WTC11 (cell line): Measurements from ENCODE around the gene TLR5. TPM values are rescaled to one million over a fixed set of nuclear protein-coding genes. Genes with fewer than 3 reads are reported as not detected.

Source experiments
- ATAC-seq: fragments of 200-7000 bp; cut with Tn5 transposase; 2 replicates; pipeline ENCODE4 v1.10.0; 2021; ENCODE audit warnings: mild to moderate bottlenecking, moderate library complexity
- CTCF ChIA-PET: fragments of 300-600 bp; sonication (Branson Sonifier 250); formaldehyde crosslinking; loops from one replicate; lab custom pipeline; 2021; ENCODE audit warnings: antibody characterized with exemption; lab: Charles Lee
- POLR2A ChIA-PET: fragments of 350-600 bp; sonication (Branson Sonifier 250); formaldehyde crosslinking; loops from one replicate; lab custom pipeline; 2021; ENCODE audit warnings: antibody characterized with exemption; lab: Charles Lee
- DNase-seq: peaks from one replicate; pipeline ENCODE4 v3.0.0; 2021; ENCODE audit warnings: low spot score
- H3K27ac Mint-ChIP-seq: 2 replicates; pipeline ENCODE4 v1.8.0; 2021; ENCODE audit warnings: mixed read lengths
- H3K27me3 Mint-ChIP-seq: 2 replicates; pipeline ENCODE4 v1.8.0; 2021; ENCODE audit warnings: low read depth, mild to moderate bottlenecking, moderate library complexity, mixed read lengths
- H3K36me3 Mint-ChIP-seq: 2 replicates; pipeline ENCODE4 v1.8.0; 2021; ENCODE audit warnings: mixed read lengths
- H3K4me1 Mint-ChIP-seq: 2 replicates; pipeline ENCODE4 v1.8.0; 2022; ENCODE audit warnings: mixed read lengths
- H3K4me3 Mint-ChIP-seq: 2 replicates; pipeline ENCODE4 v1.8.0; 2021; ENCODE audit warnings: mild to moderate bottlenecking, moderate library complexity, mixed read lengths
- H3K9me3 Mint-ChIP-seq: 2 replicates; pipeline ENCODE4 v1.8.0; 2021; ENCODE audit warnings: mixed read lengths
- ATF1 ChIP-seq: sonication (generic); formaldehyde crosslinking; IDR thresholded peaks from 2 replicates; pipeline ENCODE4 v1.8.1; 2023; ENCODE audit warnings: mild to moderate bottlenecking, moderate library complexity, missing genetic modification reagents
- ATF6 ChIP-seq: sonication (generic); formaldehyde crosslinking; IDR thresholded peaks from 2 replicates; pipeline ENCODE4 v1.8.1; 2023; ENCODE audit warnings: mild to moderate bottlenecking, missing genetic modification reagents
- CREB1 ChIP-seq: sonication (generic); formaldehyde crosslinking; IDR thresholded peaks from 2 replicates; pipeline ENCODE4 v1.8.0; 2023; ENCODE audit warnings: mild to moderate bottlenecking, missing genetic modification reagents
- ETV6 ChIP-seq: sonication (generic); formaldehyde crosslinking; IDR thresholded peaks from 2 replicates; pipeline ENCODE4 v1.8.1; 2022; ENCODE audit warnings: mild to moderate bottlenecking, missing genetic modification reagents
- GRHL2 ChIP-seq: fragments of 250-450 bp; sonication (Bioruptor Pico); IDR thresholded peaks from 2 replicates; pipeline ENCODE4 v1.8.0; 2022; ENCODE audit warnings: mild to moderate bottlenecking, moderate library complexity; ENCODE audit not compliant: insufficient replicate concordance, severe bottlenecking
- GTF2I ChIP-seq: fragments of 250-450 bp; sonication (Bioruptor Pico); conservative IDR thresholded peaks from 2 replicates; pipeline ENCODE4 v1.4.0; 2021; ENCODE audit warnings: mild to moderate bottlenecking
- HMGA2 ChIP-seq: fragments of 250-450 bp; sonication (Bioruptor Pico); IDR thresholded peaks from 2 replicates; pipeline ENCODE4 v1.4.0; 2021; ENCODE audit warnings: mild to moderate bottlenecking, moderate library complexity
- MYBL2 ChIP-seq: sonication (generic); formaldehyde crosslinking; IDR thresholded peaks from 2 replicates; pipeline ENCODE4 v1.8.1; 2023; ENCODE audit warnings: mild to moderate bottlenecking, moderate library complexity, missing genetic modification reagents
- NR2C2 ChIP-seq: sonication (generic); formaldehyde crosslinking; IDR thresholded peaks from 2 replicates; pipeline ENCODE4 v1.8.0; 2022; ENCODE audit warnings: mild to moderate bottlenecking, missing genetic modification reagents
- OVOL2 ChIP-seq: fragments of 250-450 bp; sonication (Bioruptor Pico); IDR thresholded peaks from 2 replicates; pipeline ENCODE4 v1.9.0; 2021; ENCODE audit warnings: mild to moderate bottlenecking, borderline replicate concordance
- PRRX2 ChIP-seq: fragments of 250-450 bp; sonication (Bioruptor Pico); IDR thresholded peaks from 2 replicates; pipeline ENCODE4 v1.8.0; 2021; ENCODE audit warnings: mild to moderate bottlenecking
- SMAD3 ChIP-seq: sonication (generic); formaldehyde crosslinking; IDR thresholded peaks from 2 replicates; pipeline ENCODE4 v1.8.0; 2022; ENCODE audit warnings: missing genetic modification reagents, mild to moderate bottlenecking, borderline replicate concordance
- TEAD1 ChIP-seq: sonication (generic); formaldehyde crosslinking; IDR thresholded peaks from 2 replicates; pipeline ENCODE4 v1.8.0; 2022; ENCODE audit warnings: mild to moderate bottlenecking, missing genetic modification reagents
- TP53 ChIP-seq: sonication (generic); formaldehyde crosslinking; IDR thresholded peaks from 2 replicates; pipeline ENCODE4 v1.8.1; 2023; ENCODE audit warnings: mild to moderate bottlenecking, missing genetic modification reagents
- USF1 ChIP-seq: sonication (generic); formaldehyde crosslinking; IDR thresholded peaks from 2 replicates; pipeline ENCODE4 v1.8.0; 2022; ENCODE audit warnings: mild to moderate bottlenecking, missing genetic modification reagents
- ZBTB21 ChIP-seq: sonication (generic); formaldehyde crosslinking; IDR thresholded peaks from 2 replicates; pipeline ENCODE4 v1.8.1; 2023; ENCODE audit warnings: mild to moderate bottlenecking, missing genetic modification reagents, borderline replicate concordance
- ZNF423 ChIP-seq: fragments of 250-450 bp; sonication (Bioruptor Pico); IDR thresholded peaks from 2 replicates; pipeline ENCODE4 v2.1.2; 2022; ENCODE audit warnings: mild to moderate bottlenecking, moderate library complexity
- total RNA-seq: library from RNA; stranded (reverse); gene quantifications from 3 replicates; pipeline ENCODE4 v1.2.3, GENCODE V29; 2021
- TF ChIP-seq, protein P1 (sequence below): fragments of 250-450 bp; sonication (Bioruptor Pico); IDR thresholded peaks from 2 replicates; pipeline ENCODE4 v2.1.2; 2022; ENCODE audit warnings: mild to moderate bottlenecking, moderate library complexity
- TF ChIP-seq, protein P2 (sequence below): fragments of 250-450 bp; sonication (Bioruptor Pico); IDR thresholded peaks from 2 replicates; pipeline ENCODE4 v1.8.0; 2021; ENCODE audit warnings: mild to moderate bottlenecking
- TF ChIP-seq, protein P3 (sequence below): sonication (generic); formaldehyde crosslinking; IDR thresholded peaks from 2 replicates; pipeline ENCODE4 v1.8.0; 2022; ENCODE audit warnings: mild to moderate bottlenecking, missing genetic modification reagents
- TF ChIP-seq, protein P4 (sequence below): sonication (generic); formaldehyde crosslinking; IDR thresholded peaks from 2 replicates; pipeline ENCODE4 v1.8.0; 2022; ENCODE audit warnings: mild to moderate bottlenecking, missing genetic modification reagents
- TF ChIP-seq, protein P5 (sequence below): sonication (generic); formaldehyde crosslinking; IDR thresholded peaks from 2 replicates; pipeline ENCODE4 v1.8.0; 2022; ENCODE audit warnings: mild to moderate bottlenecking, missing genetic modification reagents
- TF ChIP-seq, protein P6 (sequence below): sonication (generic); formaldehyde crosslinking; IDR thresholded peaks from 2 replicates; pipeline ENCODE4 v1.8.0; 2023; ENCODE audit warnings: missing genetic modification reagents
- TF ChIP-seq, protein P7 (sequence below): fragments of 250-450 bp; sonication (Bioruptor Pico); IDR thresholded peaks from 2 replicates; pipeline ENCODE4 v1.9.0; 2021; ENCODE audit warnings: mild to moderate bottlenecking

TLR5 gene
- total RNA-seq, 1 experiment from 2014 or later, result 0.46 TPM

DNA sequence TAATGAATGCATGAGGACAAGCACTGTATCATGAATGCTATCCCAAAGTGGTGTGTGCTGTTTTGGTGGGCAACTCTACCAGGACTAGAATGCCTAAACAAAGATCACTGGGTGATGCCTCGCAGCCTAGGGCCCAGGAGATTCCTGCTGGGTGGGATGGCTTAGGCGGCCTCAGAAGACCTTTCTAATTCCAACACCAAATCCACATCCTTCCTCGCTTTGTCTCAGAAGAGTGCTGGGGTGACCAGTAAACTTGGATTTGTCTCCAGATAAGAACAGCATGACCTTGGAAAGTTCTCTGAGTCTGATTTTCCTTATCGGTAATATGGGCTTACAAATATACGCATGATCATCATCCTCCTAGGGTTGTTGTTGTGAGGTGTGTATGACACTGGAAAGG is 76.6 kb downstream of the TLR5 start:
- Mint-ChIP-seq H3K9me3 (peaks cover 3% of the 10 kb centered on the region), H3K27me3 (peaks cover 22% of the 10 kb centered on the region), H3K4me3 (no peak overlapping the region), H3K27ac (no peak overlapping the region), H3K36me3 (0 out of 2 replicates have a peak, but pooled peaks cover 4% of the 10 kb centered on the region), H3K4me1 (0 out of 2 replicates have a peak, but pooled peaks cover 10% of the 10 kb centered on the region)
- ChIA-PET CTCF (no interaction called here), POLR2A (no interaction called here)
- ATAC-seq (no peak; the same call in 1 of the 2 replicates), DNase-seq (no peak)
- TF ChIP-seq GTF2I (CRISPR knock-in tag) (no peak), ATF1 (CRISPR knock-in tag) (no peak), CREB1 (CRISPR knock-in tag) (no peak), USF1 (CRISPR knock-in tag) (no peak), PRRX2 (no peak), ATF6 (CRISPR knock-in tag) (no peak), TEAD1 (no peak), ZNF423 (CRISPR knock-in tag) (no peak), ZBTB21 (CRISPR knock-in tag) (no peak), NR2C2 (CRISPR knock-in tag) (no peak)
- TF ChIP-seq, protein P1, sequence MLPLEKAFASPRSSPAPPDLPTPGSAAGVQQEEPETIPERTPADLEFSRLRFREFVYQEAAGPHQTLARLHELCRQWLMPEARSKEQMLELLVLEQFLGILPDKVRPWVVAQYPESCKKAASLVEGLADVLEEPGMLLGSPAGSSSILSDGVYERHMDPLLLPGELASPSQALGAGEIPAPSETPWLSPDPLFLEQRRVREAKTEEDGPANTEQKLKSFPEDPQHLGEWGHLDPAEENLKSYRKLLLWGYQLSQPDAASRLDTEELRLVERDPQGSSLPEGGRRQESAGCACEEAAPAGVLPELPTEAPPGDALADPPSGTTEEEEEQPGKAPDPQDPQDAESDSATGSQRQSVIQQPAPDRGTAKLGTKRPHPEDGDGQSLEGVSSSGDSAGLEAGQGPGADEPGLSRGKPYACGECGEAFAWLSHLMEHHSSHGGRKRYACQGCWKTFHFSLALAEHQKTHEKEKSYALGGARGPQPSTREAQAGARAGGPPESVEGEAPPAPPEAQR, result no peak
- TF ChIP-seq, protein P2, sequence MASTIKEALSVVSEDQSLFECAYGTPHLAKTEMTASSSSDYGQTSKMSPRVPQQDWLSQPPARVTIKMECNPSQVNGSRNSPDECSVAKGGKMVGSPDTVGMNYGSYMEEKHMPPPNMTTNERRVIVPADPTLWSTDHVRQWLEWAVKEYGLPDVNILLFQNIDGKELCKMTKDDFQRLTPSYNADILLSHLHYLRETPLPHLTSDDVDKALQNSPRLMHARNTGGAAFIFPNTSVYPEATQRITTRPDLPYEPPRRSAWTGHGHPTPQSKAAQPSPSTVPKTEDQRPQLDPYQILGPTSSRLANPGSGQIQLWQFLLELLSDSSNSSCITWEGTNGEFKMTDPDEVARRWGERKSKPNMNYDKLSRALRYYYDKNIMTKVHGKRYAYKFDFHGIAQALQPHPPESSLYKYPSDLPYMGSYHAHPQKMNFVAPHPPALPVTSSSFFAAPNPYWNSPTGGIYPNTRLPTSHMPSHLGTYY (CRISPR knock-in tag), result no peak
- TF ChIP-seq, protein P3, sequence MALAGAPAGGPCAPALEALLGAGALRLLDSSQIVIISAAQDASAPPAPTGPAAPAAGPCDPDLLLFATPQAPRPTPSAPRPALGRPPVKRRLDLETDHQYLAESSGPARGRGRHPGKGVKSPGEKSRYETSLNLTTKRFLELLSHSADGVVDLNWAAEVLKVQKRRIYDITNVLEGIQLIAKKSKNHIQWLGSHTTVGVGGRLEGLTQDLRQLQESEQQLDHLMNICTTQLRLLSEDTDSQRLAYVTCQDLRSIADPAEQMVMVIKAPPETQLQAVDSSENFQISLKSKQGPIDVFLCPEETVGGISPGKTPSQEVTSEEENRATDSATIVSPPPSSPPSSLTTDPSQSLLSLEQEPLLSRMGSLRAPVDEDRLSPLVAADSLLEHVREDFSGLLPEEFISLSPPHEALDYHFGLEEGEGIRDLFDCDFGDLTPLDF (CRISPR knock-in tag), result no peak
- TF ChIP-seq, protein P4, sequence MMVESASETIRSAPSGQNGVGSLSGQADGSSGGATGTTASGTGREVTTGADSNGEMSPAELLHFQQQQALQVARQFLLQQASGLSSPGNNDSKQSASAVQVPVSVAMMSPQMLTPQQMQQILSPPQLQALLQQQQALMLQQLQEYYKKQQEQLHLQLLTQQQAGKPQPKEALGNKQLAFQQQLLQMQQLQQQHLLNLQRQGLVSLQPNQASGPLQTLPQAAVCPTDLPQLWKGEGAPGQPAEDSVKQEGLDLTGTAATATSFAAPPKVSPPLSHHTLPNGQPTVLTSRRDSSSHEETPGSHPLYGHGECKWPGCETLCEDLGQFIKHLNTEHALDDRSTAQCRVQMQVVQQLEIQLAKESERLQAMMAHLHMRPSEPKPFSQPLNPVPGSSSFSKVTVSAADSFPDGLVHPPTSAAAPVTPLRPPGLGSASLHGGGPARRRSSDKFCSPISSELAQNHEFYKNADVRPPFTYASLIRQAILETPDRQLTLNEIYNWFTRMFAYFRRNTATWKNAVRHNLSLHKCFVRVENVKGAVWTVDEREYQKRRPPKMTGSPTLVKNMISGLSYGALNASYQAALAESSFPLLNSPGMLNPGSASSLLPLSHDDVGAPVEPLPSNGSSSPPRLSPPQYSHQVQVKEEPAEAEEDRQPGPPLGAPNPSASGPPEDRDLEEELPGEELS (CRISPR knock-in tag), result no peak
- TF ChIP-seq, protein P5, sequence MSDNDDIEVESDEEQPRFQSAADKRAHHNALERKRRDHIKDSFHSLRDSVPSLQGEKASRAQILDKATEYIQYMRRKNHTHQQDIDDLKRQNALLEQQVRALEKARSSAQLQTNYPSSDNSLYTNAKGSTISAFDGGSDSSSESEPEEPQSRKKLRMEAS (CRISPR knock-in tag), result no peak

- Mint-ChIP-seq H3K4me3 (no peak overlapping the region), H3K36me3 (peaks cover 3% of the 10 kb centered on the region; the same call in 1 of the 2 replicates), H3K27me3 (peaks cover 5% of the 10 kb centered on the region), H3K4me1 (peaks cover 21% of the 10 kb centered on the region), H3K9me3 (0 out of 2 replicates have a peak, but pooled peaks cover 3% of the 10 kb centered on the region), H3K27ac (no peak overlapping the region)
- POLR2A ChIA-PET, result no interaction called here
- CTCF ChIA-PET, result no interaction called here
- ATAC-seq (no peak), DNase-seq (no peak)
- TF ChIP-seq TEAD1 (no peak), MYBL2 (no peak), TP53 (CRISPR knock-in tag) (no peak), ETV6 (CRISPR knock-in tag) (no peak), GRHL2 (CRISPR knock-in tag) (no peak), HMGA2 (no peak), OVOL2 (CRISPR knock-in tag) (no peak), SMAD3 (CRISPR knock-in tag) (no peak)
- TF ChIP-seq, protein P6, sequence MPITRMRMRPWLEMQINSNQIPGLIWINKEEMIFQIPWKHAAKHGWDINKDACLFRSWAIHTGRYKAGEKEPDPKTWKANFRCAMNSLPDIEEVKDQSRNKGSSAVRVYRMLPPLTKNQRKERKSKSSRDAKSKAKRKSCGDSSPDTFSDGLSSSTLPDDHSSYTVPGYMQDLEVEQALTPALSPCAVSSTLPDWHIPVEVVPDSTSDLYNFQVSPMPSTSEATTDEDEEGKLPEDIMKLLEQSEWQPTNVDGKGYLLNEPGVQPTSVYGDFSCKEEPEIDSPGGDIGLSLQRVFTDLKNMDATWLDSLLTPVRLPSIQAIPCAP (CRISPR knock-in tag), result no peak
- TF ChIP-seq, protein P7, sequence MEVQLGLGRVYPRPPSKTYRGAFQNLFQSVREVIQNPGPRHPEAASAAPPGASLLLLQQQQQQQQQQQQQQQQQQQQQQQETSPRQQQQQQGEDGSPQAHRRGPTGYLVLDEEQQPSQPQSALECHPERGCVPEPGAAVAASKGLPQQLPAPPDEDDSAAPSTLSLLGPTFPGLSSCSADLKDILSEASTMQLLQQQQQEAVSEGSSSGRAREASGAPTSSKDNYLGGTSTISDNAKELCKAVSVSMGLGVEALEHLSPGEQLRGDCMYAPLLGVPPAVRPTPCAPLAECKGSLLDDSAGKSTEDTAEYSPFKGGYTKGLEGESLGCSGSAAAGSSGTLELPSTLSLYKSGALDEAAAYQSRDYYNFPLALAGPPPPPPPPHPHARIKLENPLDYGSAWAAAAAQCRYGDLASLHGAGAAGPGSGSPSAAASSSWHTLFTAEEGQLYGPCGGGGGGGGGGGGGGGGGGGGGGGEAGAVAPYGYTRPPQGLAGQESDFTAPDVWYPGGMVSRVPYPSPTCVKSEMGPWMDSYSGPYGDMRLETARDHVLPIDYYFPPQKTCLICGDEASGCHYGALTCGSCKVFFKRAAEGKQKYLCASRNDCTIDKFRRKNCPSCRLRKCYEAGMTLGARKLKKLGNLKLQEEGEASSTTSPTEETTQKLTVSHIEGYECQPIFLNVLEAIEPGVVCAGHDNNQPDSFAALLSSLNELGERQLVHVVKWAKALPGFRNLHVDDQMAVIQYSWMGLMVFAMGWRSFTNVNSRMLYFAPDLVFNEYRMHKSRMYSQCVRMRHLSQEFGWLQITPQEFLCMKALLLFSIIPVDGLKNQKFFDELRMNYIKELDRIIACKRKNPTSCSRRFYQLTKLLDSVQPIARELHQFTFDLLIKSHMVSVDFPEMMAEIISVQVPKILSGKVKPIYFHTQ (CRISPR knock-in tag), result no peak
These were observed 80.9 kb downstream of the TLR5 start for GRCh38 chr1:223062177-223062576.
